ENCODE results near the gene MAST4.

DNA sequence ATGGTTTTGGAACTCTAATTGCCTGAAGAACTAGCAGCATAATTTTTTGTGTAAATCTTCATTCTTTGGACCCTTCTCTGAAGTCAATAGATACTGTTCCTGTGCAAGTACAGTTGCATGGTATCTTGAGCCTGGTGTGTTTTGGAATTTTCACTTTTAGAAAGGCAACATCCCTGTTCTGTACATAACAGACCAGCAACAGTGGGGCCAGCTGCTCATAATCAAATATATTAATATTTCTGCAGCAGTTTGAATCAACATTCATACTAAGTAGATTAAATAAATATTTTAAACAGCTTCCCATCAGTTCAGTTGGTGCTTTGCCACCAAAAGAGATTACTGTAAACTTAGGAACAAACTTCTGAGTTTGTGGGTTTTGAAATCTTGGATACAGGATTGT lies 502.5 kb downstream of the MAST4 start:
- TF ChIP-seq POLR2AphosphoS5 (IDR thresholded peaks at IDR 0.05; ENCODE audit: borderline replicate concordance, low read depth, low read length) (no peak), EZH2 (IDR thresholded peaks at IDR 0.05) (no peak)

Measured in SK-N-MC (cell line).